ENCODE data around the gene STARD13. TPM values are rescaled to one million over a fixed set of nuclear protein-coding genes. Genes with fewer than 3 reads are reported as not detected.

STARD13 gene
- total and polyA plus RNA-seq, 9 donors = 7.2 to 31.5 (median 14.0) TPM

DNA sequence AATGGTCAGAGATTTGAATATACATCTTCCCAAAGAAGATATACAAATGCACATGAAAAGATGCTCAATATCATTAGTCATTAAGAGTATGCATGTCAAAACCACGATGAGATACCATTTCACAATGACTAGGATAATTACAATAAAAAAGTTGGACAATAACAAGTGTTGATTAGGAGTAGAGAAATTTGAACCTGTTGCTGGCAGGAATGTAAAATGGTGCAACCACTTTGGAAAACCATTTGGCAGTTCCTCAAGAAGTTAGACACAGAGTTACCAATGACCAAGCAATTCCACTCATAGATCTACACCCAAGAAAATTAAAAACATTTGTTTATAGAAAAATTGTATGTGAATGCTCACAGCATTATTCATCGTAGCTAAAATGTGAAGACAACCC lies 33.2 kb upstream of the STARD13 start:
- WGBS, 3 donors = 89 to 97% (median 95%) methylated on average over 2 of the region's 2 CpGs
- H3K27me3 ChIP-seq = no peaks in the 10 kb centered on the region
- H3K27ac ChIP-seq = no peak overlapping the region
- TF ChIP-seq, protein P1, sequence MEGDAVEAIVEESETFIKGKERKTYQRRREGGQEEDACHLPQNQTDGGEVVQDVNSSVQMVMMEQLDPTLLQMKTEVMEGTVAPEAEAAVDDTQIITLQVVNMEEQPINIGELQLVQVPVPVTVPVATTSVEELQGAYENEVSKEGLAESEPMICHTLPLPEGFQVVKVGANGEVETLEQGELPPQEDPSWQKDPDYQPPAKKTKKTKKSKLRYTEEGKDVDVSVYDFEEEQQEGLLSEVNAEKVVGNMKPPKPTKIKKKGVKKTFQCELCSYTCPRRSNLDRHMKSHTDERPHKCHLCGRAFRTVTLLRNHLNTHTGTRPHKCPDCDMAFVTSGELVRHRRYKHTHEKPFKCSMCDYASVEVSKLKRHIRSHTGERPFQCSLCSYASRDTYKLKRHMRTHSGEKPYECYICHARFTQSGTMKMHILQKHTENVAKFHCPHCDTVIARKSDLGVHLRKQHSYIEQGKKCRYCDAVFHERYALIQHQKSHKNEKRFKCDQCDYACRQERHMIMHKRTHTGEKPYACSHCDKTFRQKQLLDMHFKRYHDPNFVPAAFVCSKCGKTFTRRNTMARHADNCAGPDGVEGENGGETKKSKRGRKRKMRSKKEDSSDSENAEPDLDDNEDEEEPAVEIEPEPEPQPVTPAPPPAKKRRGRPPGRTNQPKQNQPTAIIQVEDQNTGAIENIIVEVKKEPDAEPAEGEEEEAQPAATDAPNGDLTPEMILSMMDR (IDR thresholded peaks at IDR 0.05) = no peak
- TF ChIP-seq EP300 (IDR thresholded peaks at IDR 0.05) (no peak), POLR2A (IDR thresholded peaks at IDR 0.05) (no peak)
- H3K9me3 ChIP-seq = no peaks in the 10 kb centered on the region
- H3K4me3 ChIP-seq = no peak overlapping the region
- no peaks in the 10 kb centered on the region for H3K36me3 ChIP-seq
- no peak for DNase-seq
- intact Hi-C loops (cut with DNase I) = no loop called here
- H3K4me1 ChIP-seq (ENCODE audit: insufficient read depth) = peaks cover 2% of the 10 kb centered on the region

DNA sequence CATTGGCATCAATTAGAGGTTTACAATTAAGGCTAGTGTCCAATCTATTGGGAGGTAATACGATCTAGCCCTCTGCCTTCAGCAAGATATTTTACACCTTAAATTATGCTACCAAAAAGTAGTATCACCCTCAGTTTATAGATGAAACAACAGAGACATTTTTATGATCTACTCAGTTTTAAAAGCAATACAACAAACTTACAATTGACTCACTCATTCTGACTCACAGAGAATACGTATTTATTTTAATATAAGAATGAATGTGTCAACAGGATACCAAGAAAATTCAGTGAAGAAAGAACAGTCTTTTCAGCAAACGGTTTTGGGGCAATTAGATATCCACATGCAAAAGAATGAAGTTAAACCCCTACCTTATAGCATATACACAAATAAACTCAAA lies 32.5 kb upstream of the STARD13 start:
- Histone ChIP-seq H3K4me1 (ENCODE audit: insufficient read depth) (peaks cover 1% of the 10 kb centered on the region), H3K36me3 (no peaks in the 10 kb centered on the region), H3K4me3 (no peak overlapping the region), H3K27ac (no peak overlapping the region), H3K27me3 (no peaks in the 10 kb centered on the region), H3K9me3 (no peaks in the 10 kb centered on the region)
- intact Hi-C loops (cut with DNase I) = no loop called here
- 93 to 98% (median 96%) methylated on average over 3 of the region's 3 CpGs for WGBS, 3 donors
- no peak for TF ChIP-seq POLR2A (IDR thresholded peaks at IDR 0.05)
- TF ChIP-seq, protein P1 (IDR thresholded peaks at IDR 0.05) = no peak
- TF ChIP-seq EP300 (IDR thresholded peaks at IDR 0.05) = no peak
- DNase-seq = no peak

DNA sequence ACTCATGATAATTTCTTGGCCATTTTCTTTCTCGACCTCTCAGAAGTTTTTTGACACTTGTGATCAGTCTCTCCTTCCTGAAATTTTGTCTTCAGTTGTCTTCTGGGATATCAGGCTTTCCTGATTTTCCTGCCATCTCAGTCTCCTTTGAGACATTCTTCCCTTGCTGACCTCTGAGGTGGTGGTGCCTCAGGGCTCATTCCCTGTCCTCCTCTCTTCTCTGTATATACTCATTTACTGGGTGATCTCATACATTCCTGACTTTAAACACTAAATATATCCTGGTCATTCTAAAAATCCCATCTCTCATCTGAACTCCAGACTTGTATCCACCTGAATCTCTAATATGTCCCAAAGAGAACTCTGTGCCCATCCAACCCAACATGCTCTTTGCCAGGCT lies 31.3 kb upstream of the STARD13 start:
- H3K4me3 ChIP-seq = no peak overlapping the region
- H3K27ac ChIP-seq = no peak overlapping the region
- H3K36me3 ChIP-seq = no peaks in the 10 kb centered on the region
- no peak for TF ChIP-seq EP300 (IDR thresholded peaks at IDR 0.05)
- no peak for TF ChIP-seq POLR2A (IDR thresholded peaks at IDR 0.05)
- TF ChIP-seq, protein P1 (IDR thresholded peaks at IDR 0.05) = no peak
- no peaks in the 10 kb centered on the region for H3K4me1 ChIP-seq (ENCODE audit: insufficient read depth)
- 91 to 96% (median 95%) methylated on average over 1 of the region's 1 CpG for WGBS, 3 donors
- H3K27me3 ChIP-seq = no peaks in the 10 kb centered on the region
- intact Hi-C loops (cut with DNase I) = no loop called here
- DNase-seq = no peak
- no peaks in the 10 kb centered on the region for H3K9me3 ChIP-seq

DNA sequence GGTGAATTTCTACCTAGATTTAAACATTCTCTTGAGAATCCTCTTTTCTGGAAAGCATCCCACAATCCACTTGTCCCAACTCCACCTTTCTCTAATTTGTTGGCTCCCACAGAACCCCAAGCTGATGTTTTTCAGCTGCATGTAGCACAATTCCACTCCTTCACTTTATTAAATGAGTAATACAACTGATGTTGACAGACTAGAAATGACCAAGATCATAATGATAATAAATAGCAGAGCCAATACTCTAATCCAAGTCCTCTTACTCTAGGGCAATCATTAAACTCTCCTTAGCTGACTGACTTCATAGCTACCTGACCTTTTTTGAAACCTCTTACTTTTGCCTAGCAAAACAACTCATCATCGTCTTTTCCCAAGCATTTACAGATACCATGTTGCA lies 27.9 kb upstream of the STARD13 start:
- intact Hi-C loops (cut with DNase I) = no loop called here
- WGBS, 3 donors = 70 to 84% (median 77%) methylated on average over 1 of the region's 1 CpG
- Histone ChIP-seq H3K9me3 (no peaks in the 10 kb centered on the region), H3K27me3 (no peaks in the 10 kb centered on the region), H3K4me3 (no peak overlapping the region), H3K27ac (no peak overlapping the region), H3K4me1 (ENCODE audit: insufficient read depth) (no peaks in the 10 kb centered on the region), H3K36me3 (no peaks in the 10 kb centered on the region)
- TF ChIP-seq POLR2A (IDR thresholded peaks at IDR 0.05) = no peak
- TF ChIP-seq, protein P1 (IDR thresholded peaks at IDR 0.05) = no peak
- no peak for TF ChIP-seq EP300 (IDR thresholded peaks at IDR 0.05)
- no peak for DNase-seq

DNA sequence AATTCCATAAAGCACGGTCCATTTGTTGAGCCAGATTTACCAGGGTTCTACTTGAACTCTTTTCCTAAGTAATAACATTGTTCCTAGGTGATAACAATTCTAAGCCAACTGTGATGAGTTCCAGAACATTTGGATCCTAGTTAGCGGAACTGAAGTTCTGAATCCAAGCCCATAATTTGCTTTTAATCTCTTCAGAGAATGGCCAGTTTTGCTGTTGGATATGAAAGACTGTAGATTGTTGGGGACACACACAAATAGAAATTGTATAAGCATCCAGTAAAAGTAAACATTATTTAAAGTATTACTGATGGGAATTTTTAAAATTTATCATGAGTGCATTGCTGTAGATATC lies 27.3 kb upstream of the STARD13 start:
- DNase-seq = no peak
- TF ChIP-seq POLR2A (IDR thresholded peaks at IDR 0.05) (no peak), EP300 (IDR thresholded peaks at IDR 0.05) (no peak)
- TF ChIP-seq, protein P1 (IDR thresholded peaks at IDR 0.05) = no peak
- H3K9me3 ChIP-seq = no peaks in the 10 kb centered on the region
- WGBS, 3 donors = 11 to 31% (median 26%) methylated on average over 2 of the region's 2 CpGs
- no peak overlapping the region for H3K4me3 ChIP-seq
- no peaks in the 10 kb centered on the region for H3K36me3 ChIP-seq
- no peaks in the 10 kb centered on the region for H3K27me3 ChIP-seq
- intact Hi-C loops (cut with DNase I) = no loop called here
- no peaks in the 10 kb centered on the region for H3K4me1 ChIP-seq (ENCODE audit: insufficient read depth)
- no peak overlapping the region for H3K27ac ChIP-seq
